ENCODE data around the gene PIRT.

Gene PIRT

GRCh38 chr17:10787306-10788045, 50.4 kb downstream of the PIRT start:
- DNase-seq (ENCODE audit: low read depth), result no peak

GRCh38 chr17:10785295-10785694, 52.6 kb downstream of the PIRT start:
- DNase-seq (ENCODE audit: low read depth), result no peak

- DNase-seq (ENCODE audit: low read depth), result no peak
Observed at GRCh38 chr17:10779609-10780008, 58.3 kb downstream of the PIRT start.

GRCh38 chr17:10777890-10778289, 60.0 kb downstream of the PIRT start:
- DNase-seq (ENCODE audit: low read depth), result no peak

GRCh38 chr17:10777131-10777807, 60.6 kb downstream of the PIRT start:
- DNase-seq (ENCODE audit: low read depth), result no peak

- DNase-seq (ENCODE audit: low read depth), result no peak
Observed at GRCh38 chr17:10776381-10776780, 61.5 kb downstream of the PIRT start.

GRCh38 chr17:10775740-10776356, 62.0 kb downstream of the PIRT start:
- DNase-seq (ENCODE audit: low read depth), result no peak

- DNase-seq (ENCODE audit: low read depth), result no peak
Observed at GRCh38 chr17:10775058-10775457, 62.8 kb downstream of the PIRT start.

GRCh38 chr17:10773391-10773790, 64.5 kb downstream of the PIRT start:
- DNase-seq (ENCODE audit: low read depth), result no peak
